OCI-LY7 (cell line): ENCODE data around the gene PATE4.

ENCODE experiments used
- CTCF ChIP-seq: fragments of 200-600 bp; sonication (generic); conservative IDR thresholded peaks from 2 replicates; pipeline ENCODE4 v1.5.1; 2014; ENCODE audit warnings: mild to moderate bottlenecking, antibody characterized with exemption, low read length, moderate library complexity, mixed read lengths
- EZH2phosphoT487 ChIP-seq: fragments of 200-600 bp; sonication (generic); IDR thresholded peaks from 2 replicates; pipeline ENCODE4 v1.6.1; 2018; ENCODE audit warnings: low read depth, borderline replicate concordance, mild to moderate bottlenecking, mixed run types, antibody characterized with exemption, low read length, moderate library complexity, mixed read lengths

- TF ChIP-seq EZH2phosphoT487, result no peak
- TF ChIP-seq CTCF, result no peak
Measured at GRCh38 chr11:125790825-125791224, 42.3 kb upstream of the PATE4 start.
